Hepatocyte (in vitro differentiated cells): ENCODE measurements around the gene RPTOR. TPM values are rescaled to one million over a fixed set of nuclear protein-coding genes. Genes with fewer than 3 reads are reported as not detected.

Experiments used
- DNase-seq: peaks from one replicate; pipeline ENCODE4 v3.0.0-alpha.2; 2016; ENCODE audit warnings: low spot score
- H2AFZ ChIP-seq: fragments of 200-600 bp; sonication (generic); 2 replicates; pipeline ENCODE4 v1.6.0; 2016; ENCODE audit warnings: antibody characterized with exemption, mild to moderate bottlenecking
- H3K27ac ChIP-seq: fragments of 200-600 bp; sonication (generic); 2 replicates; pipeline ENCODE4 v1.5.1; 2016; ENCODE audit warnings: mild to moderate bottlenecking
- H3K27me3 ChIP-seq: fragments of 200-600 bp; sonication (generic); 2 replicates; pipeline ENCODE4 v1.6.1; 2016
- H3K36me3 ChIP-seq: fragments of 200-600 bp; sonication (generic); replicated peaks from 2 replicates; pipeline ENCODE4 v1.5.1; 2016; ENCODE audit warnings: low read depth; ENCODE audit not compliant: insufficient read depth
- H3K4me1 ChIP-seq: fragments of 200-600 bp; sonication (generic); 2 replicates; pipeline ENCODE4 v1.5.1; 2016; ENCODE audit warnings: mild to moderate bottlenecking, moderate library complexity; ENCODE audit not compliant: insufficient read depth
- H3K4me2 ChIP-seq: fragments of 200-600 bp; sonication (generic); 2 replicates; pipeline ENCODE4 v1.6.0; 2016
- H3K4me3 ChIP-seq: fragments of 200-600 bp; sonication (generic); 2 replicates; pipeline ENCODE4 v1.5.1; 2016; ENCODE audit warnings: mild to moderate bottlenecking
- H3K79me2 ChIP-seq: fragments of 200-600 bp; sonication (generic); 2 replicates; pipeline ENCODE4 v1.6.0; 2017; ENCODE audit warnings: mild to moderate bottlenecking
- H3K9me2 ChIP-seq: fragments of 200-600 bp; sonication (generic); replicated peaks from 2 replicates; pipeline ENCODE4 v1.6.0; 2017; ENCODE audit warnings: mild to moderate bottlenecking; ENCODE audit not compliant: insufficient read depth
- H3K9me3 ChIP-seq: fragments of 200-600 bp; sonication (generic); 2 replicates; pipeline ENCODE4 v1.5.1; 2016; ENCODE audit warnings: low read depth, mild to moderate bottlenecking
- H4K20me1 ChIP-seq: fragments of 200-600 bp; sonication (generic); 2 replicates; pipeline ENCODE4 v1.6.0; 2016; ENCODE audit warnings: mild to moderate bottlenecking; ENCODE audit not compliant: insufficient read depth, poor library complexity, severe bottlenecking
- EZH2 ChIP-seq: fragments of 200-600 bp; sonication (generic); IDR thresholded peaks from 2 replicates; pipeline ENCODE4 v1.6.1; 2016; ENCODE audit warnings: antibody characterized with exemption, mild to moderate bottlenecking, borderline replicate concordance
- EZH2phosphoT487 ChIP-seq: fragments of 200-600 bp; sonication (generic); IDR thresholded peaks from one replicate; pipeline ENCODE4 v1.6.1; 2018; ENCODE audit warnings: antibody characterized with exemption, mild to moderate bottlenecking, low read depth, moderate library complexity; ENCODE audit not compliant: unreplicated experiment, severe bottlenecking
- WGBS: methylation state at CpG from one replicate; pipeline ENCODE4 v1.1.6; 2016; ENCODE audit warnings: low lambda C conversion rate; ENCODE audit errors: missing lambda C conversion rate; 5-methylcytosine and 5-hydroxymethylcytosine counted together
- polyA plus RNA-seq: library from polyadenylated mRNA; unstranded; fragments of >200 nt; fragmentation: Nextera tagmentation; extraction: Ambion mirVana; gene quantifications from 2 replicates; pipeline ENCODE4 v1.2.1, GENCODE V29; 2016
- total RNA-seq: library from RNA; depleted of rRNA; stranded (reverse); fragments of >200 nt; gene quantifications from 2 replicates; pipeline ENCODE4 v1.2.3, GENCODE V29; 2014
- TF ChIP-seq, protein P1 (sequence below): fragments of 200-600 bp; sonication (generic); IDR thresholded peaks from 2 replicates; pipeline ENCODE4 v1.5.1; 2016; ENCODE audit warnings: antibody characterized with exemption, mild to moderate bottlenecking; ENCODE audit not compliant: poor library complexity

Gene RPTOR
- total and polyA plus RNA-seq, 2 experiments from 2014 or later = 14.1 to 20.6 TPM

DNA sequence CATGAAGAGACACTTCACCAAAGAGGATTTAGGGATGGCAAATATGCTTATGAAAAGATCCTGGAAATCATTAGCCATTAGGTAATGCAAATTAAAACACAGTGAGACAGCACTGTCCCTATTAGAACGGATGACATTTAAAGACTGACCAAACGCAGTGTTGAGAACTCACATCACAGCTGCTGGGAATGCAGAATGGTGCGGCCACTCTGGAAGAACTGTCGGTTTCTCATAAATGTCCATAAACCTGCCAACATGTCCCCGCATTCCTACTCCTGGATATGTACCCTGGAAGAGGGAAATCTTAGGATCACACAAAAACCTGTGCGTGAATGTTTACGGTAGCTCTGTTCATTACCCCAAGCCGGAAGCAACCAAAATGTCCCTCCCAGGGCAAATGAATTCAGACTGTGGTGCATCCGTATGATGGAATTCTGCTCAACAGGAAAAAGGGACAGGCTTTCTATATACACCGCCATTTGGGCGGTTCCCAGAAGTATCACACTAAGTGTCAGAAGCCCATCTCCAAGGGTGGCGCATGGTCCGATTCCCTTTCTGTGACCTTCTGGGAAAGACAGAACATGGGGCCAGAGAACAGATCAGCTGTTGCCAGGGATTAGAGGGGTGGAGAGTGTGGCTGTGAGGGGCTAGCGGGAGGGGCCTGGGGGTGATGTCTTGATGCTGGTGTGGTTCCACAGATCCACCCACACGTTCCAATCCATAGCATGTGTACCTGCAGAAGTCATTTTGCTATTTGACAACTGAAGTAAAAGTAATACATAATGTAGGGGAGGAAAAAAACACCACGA lies 249.8 kb downstream of the RPTOR start:
- Histone ChIP-seq H3K9me3 (no peaks in the 10 kb centered on the region), H4K20me1 (no peaks in the 10 kb centered on the region), H3K4me1 (peaks cover 35% of the 10 kb centered on the region), H3K79me2 (no peaks in the 10 kb centered on the region), H3K27ac (peak overlapping the region; percentile 87), H3K9me2 (no peaks in the 10 kb centered on the region), H3K4me2 (no peak overlapping the region), H2AFZ (no peak overlapping the region), H3K27me3 (no peaks in the 10 kb centered on the region), H3K4me3 (no peak overlapping the region), H3K36me3 (no peaks in the 10 kb centered on the region)
- WGBS = 78% methylated on average over 16 of the region's 16 CpGs
- TF ChIP-seq, protein P1, sequence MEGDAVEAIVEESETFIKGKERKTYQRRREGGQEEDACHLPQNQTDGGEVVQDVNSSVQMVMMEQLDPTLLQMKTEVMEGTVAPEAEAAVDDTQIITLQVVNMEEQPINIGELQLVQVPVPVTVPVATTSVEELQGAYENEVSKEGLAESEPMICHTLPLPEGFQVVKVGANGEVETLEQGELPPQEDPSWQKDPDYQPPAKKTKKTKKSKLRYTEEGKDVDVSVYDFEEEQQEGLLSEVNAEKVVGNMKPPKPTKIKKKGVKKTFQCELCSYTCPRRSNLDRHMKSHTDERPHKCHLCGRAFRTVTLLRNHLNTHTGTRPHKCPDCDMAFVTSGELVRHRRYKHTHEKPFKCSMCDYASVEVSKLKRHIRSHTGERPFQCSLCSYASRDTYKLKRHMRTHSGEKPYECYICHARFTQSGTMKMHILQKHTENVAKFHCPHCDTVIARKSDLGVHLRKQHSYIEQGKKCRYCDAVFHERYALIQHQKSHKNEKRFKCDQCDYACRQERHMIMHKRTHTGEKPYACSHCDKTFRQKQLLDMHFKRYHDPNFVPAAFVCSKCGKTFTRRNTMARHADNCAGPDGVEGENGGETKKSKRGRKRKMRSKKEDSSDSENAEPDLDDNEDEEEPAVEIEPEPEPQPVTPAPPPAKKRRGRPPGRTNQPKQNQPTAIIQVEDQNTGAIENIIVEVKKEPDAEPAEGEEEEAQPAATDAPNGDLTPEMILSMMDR = no peak
- no peak for TF ChIP-seq EZH2
- TF ChIP-seq EZH2phosphoT487 = no peak
- no peak for DNase-seq

DNA sequence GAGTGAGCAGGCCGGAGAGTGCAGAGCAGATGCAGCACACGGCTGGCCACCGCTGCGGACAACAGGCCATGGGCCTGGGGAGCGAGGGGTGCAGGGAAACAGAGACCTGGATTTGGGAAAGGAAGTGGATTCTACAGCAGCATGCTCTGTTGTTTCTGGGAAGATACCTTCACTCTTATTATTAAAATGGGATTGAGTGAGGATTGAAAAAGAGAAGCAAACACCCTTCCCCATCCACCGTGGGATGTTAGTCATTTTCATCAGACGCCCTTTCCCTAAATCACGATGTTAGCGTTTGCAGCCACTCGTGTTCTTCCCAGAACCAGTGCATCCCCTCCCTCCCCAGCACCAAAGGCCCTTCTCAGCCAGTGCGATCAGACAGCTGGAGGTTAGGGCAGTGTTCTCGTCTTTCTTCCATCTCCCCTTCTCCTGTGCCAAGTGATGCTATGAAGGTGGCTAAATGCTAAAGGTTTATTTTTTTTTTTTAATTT lies 250.5 kb downstream of the RPTOR start:
- Histone ChIP-seq H4K20me1 (no peaks in the 10 kb centered on the region), H3K9me2 (no peaks in the 10 kb centered on the region), H3K9me3 (no peaks in the 10 kb centered on the region), H3K27ac (peak overlapping the region; percentile 87), H3K4me3 (no peak overlapping the region), H2AFZ (no peak overlapping the region), H3K4me1 (peaks cover 35% of the 10 kb centered on the region), H3K27me3 (no peaks in the 10 kb centered on the region), H3K4me2 (no peak overlapping the region), H3K36me3 (no peaks in the 10 kb centered on the region), H3K79me2 (no peaks in the 10 kb centered on the region)
- TF ChIP-seq, protein P1 = no peak
- TF ChIP-seq EZH2phosphoT487 (no peak), EZH2 (no peak)
- DNase-seq = no peak
- 89% methylated on average over 12 of the region's 12 CpGs for WGBS

DNA sequence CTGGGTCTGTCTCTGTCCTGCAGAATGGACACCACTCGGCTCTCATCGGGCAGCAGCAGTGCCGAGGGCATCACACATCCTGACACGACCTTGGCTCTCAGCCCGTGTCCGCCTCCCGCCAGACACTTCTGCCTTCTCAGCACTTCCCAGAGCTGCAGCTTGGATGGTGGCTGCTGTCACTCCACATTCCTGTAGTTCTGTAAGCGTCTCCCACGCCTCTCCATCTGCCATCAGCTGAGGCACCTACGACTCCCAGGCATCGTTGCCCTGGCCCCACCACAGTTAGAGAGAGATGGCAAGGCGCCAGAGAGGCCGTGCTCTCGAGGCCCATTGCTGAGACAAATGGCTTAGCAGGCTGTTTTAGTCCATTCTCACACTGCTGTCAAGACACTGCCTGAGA lies 251.1 kb downstream of the RPTOR start:
- H2AFZ ChIP-seq = no peak overlapping the region
- H3K4me2 ChIP-seq = no peak overlapping the region
- no peak for DNase-seq
- H3K79me2 ChIP-seq = no peaks in the 10 kb centered on the region
- TF ChIP-seq EZH2 (no peak), EZH2phosphoT487 (no peak)
- TF ChIP-seq, protein P1 = no peak
- no peaks in the 10 kb centered on the region for H3K27me3 ChIP-seq
- no peaks in the 10 kb centered on the region for H3K9me3 ChIP-seq
- H3K36me3 ChIP-seq = no peaks in the 10 kb centered on the region
- no peaks in the 10 kb centered on the region for H3K9me2 ChIP-seq
- H3K4me3 ChIP-seq = no peak overlapping the region
- WGBS = 64% methylated on average over 14 of the region's 14 CpGs
- H3K27ac ChIP-seq = no peak overlapping the region
- no peaks in the 10 kb centered on the region for H4K20me1 ChIP-seq
- H3K4me1 ChIP-seq = peaks cover 32% of the 10 kb centered on the region
